ENCODE results near the gene KRTAP22-2.

The KRTAP22-2 gene
- total RNA-seq, result 0 reads per million in 2 donors

- DNase-seq, result no peak
These were observed at the start of gene KRTAP22-2 for GRCh38 chr21:30590297-30590696. TSS of gene KRTAP22-2 (minus strand) at chr21:30590397.

- no peak for DNase-seq
These were observed 48.5 kb upstream of the KRTAP22-2 start for GRCh38 chr21:30638686-30639085.

- DNase-seq, result no peak
These were observed 44.7 kb upstream of the KRTAP22-2 start, which contains the start of gene KRTAP20-2 for GRCh38 chr21:30634906-30635305. TSS of gene KRTAP20-2 (plus strand) at chr21:30635206. CDS start at chr21:30635264, 58 bp downstream.

- DNase-seq, result no peak
These were observed 39.0 kb upstream of the KRTAP22-2 start for GRCh38 chr21:30629200-30629599.

- no peak for DNase-seq
These were observed 37.9 kb upstream of the KRTAP22-2 start for GRCh38 chr21:30628109-30628508.

GRCh38 chr21:30625449-30626165 is 35.4 kb upstream of the KRTAP22-2 start:
- DNase-seq, result no peak

- DNase-seq, result no peak
These were observed 33.2 kb upstream of the KRTAP22-2 start for GRCh38 chr21:30623362-30623761.

- DNase-seq, result no peak
These were observed 30.3 kb upstream of the KRTAP22-2 start, which contains the start of gene KRTAP20-4 for GRCh38 chr21:30620522-30620921. TSS of gene KRTAP20-4 (plus strand) at chr21:30620627.

- no peak for DNase-seq
These were observed 29.9 kb upstream of the KRTAP22-2 start for GRCh38 chr21:30620080-30620479.

GRCh38 chr21:30616125-30616524 is 25.9 kb upstream of the KRTAP22-2 start, which contains the start of gene KRTAP20-1:
TSS of gene KRTAP20-1 (plus strand) at chr21:30616425. CDS start at chr21:30616455, 30 bp downstream.
- DNase-seq, result no peak

- DNase-seq, result no peak
These were observed 25.0 kb upstream of the KRTAP22-2 start for GRCh38 chr21:30615199-30615598.

GRCh38 chr21:30613836-30614235 is 23.6 kb upstream of the KRTAP22-2 start, which contains the start of gene KRTAP6-1:
TSS of gene KRTAP6-1 (minus strand) at chr21:30613930. CDS start at chr21:30613904, 26 bp downstream.
- DNase-seq, result peak in 1 of 5 experiments; percentile 63

GRCh38 chr21:30612132-30612531 is 21.9 kb upstream of the KRTAP22-2 start:
- no peak for DNase-seq

GRCh38 chr21:30605968-30606367 is 15.8 kb upstream of the KRTAP22-2 start:
- no peak for DNase-seq

- no peak for DNase-seq
These were observed 10.6 kb upstream of the KRTAP22-2 start, which contains the start of gene KRTAP22-1 for GRCh38 chr21:30600787-30601186. TSS of gene KRTAP22-1 (plus strand) at chr21:30601087.

- peak in 1 of 5 experiments; percentile 6 for DNase-seq
These were observed 8.6 kb upstream of the KRTAP22-2 start, which contains the start of gene KRTAP6-2 for GRCh38 chr21:30598802-30599201. TSS of gene KRTAP6-2 (minus strand) at chr21:30598902. CDS start at chr21:30598874, 28 bp downstream.

GRCh38 chr21:30592140-30592539 is 1.9 kb upstream of the KRTAP22-2 start, which contains the start of gene KRTAP6-3:
TSS of gene KRTAP6-3 (plus strand) at chr21:30592440. CDS start at chr21:30592446, 6 bp downstream.
- no peak for DNase-seq

GRCh38 chr21:30582870-30583269 is 7.3 kb downstream of the KRTAP22-2 start:
- DNase-seq, result no peak

- no peak for DNase-seq
These were observed 10.1 kb downstream of the KRTAP22-2 start for GRCh38 chr21:30580132-30580531.

- DNase-seq, result no peak
These were observed 10.9 kb downstream of the KRTAP22-2 start for GRCh38 chr21:30579346-30579745.

- peak in 1 of 5 experiments; percentile 16 for DNase-seq
These were observed 12.4 kb downstream of the KRTAP22-2 start for GRCh38 chr21:30577766-30578165.

GRCh38 chr21:30567617-30568016 is 22.6 kb downstream of the KRTAP22-2 start:
- no peak for DNase-seq

GRCh38 chr21:30563630-30564029 is 26.6 kb downstream of the KRTAP22-2 start:
- no peak for DNase-seq

GRCh38 chr21:30563072-30563471 is 27.1 kb downstream of the KRTAP22-2 start:
- DNase-seq, result no peak

Data from T-helper 2 cell (primary cell).